Measurements from ENCODE around the gene KRTAP10-11.
"Not testable (repeated sequence)": the region's sequence is repeated elsewhere in the genome, so short reads cannot be mapped to it uniquely, and the experiment has no call there.

Gene KRTAP10-11

GRCh38 chr21:44646366-44647221 is at the start of gene KRTAP10-11:
Gene KRTAP10-11, plus strand, starts transcription at chr21:44646414. Its CDS starts 45 bp downstream, at chr21:44646459.
- not testable (repeated sequence) for H3K4me3 ChIP-seq (ENCODE audit: low read length); H3K36me3 ChIP-seq (ENCODE audit: insufficient read depth, low read length); H3K9me3 ChIP-seq (ENCODE audit: low read length); H2AFZ ChIP-seq (ENCODE audit: low read depth, low read length); H3K4me1 ChIP-seq (ENCODE audit: insufficient read depth, low read length)
- peaks cover 13% of the 10 kb centered on the region for H3K27me3 ChIP-seq (ENCODE audit: insufficient read depth, low read length)

GRCh38 chr21:44598061-44598460 is 48.2 kb upstream of the KRTAP10-11 start:
- Histone ChIP-seq H2AFZ (ENCODE audit: low read depth, low read length) (no peak overlapping the region), H3K36me3 (ENCODE audit: insufficient read depth, low read length) (no peaks in the 10 kb centered on the region), H3K27me3 (ENCODE audit: insufficient read depth, low read length) (no peaks in the 10 kb centered on the region), H3K9me3 (ENCODE audit: low read length) (peaks cover 2% of the 10 kb centered on the region), H3K4me1 (ENCODE audit: insufficient read depth, low read length) (no peaks in the 10 kb centered on the region), H3K4me3 (ENCODE audit: low read length) (no peak overlapping the region)

GRCh38 chr21:44599264-44600029 is 46.8 kb upstream of the KRTAP10-11 start:
- H3K4me1 ChIP-seq (ENCODE audit: insufficient read depth, low read length): no peaks in the 10 kb centered on the region
- H3K27me3 ChIP-seq (ENCODE audit: insufficient read depth, low read length): no peaks in the 10 kb centered on the region
- no peaks in the 10 kb centered on the region for H3K36me3 ChIP-seq (ENCODE audit: insufficient read depth, low read length)
- no peak overlapping the region for H3K4me3 ChIP-seq (ENCODE audit: low read length)
- no peak overlapping the region for H2AFZ ChIP-seq (ENCODE audit: low read depth, low read length)
- H3K9me3 ChIP-seq (ENCODE audit: low read length): peaks cover 6% of the 10 kb centered on the region

- not testable (repeated sequence) for H3K9me3 ChIP-seq (ENCODE audit: low read length)
These were observed 45.9 kb upstream of the KRTAP10-11 start, which contains the start of gene KRTAP10-7 for GRCh38 chr21:44600118-44600978. Gene KRTAP10-7, plus strand, starts transcription at chr21:44600597. Its CDS starts 25 bp downstream, at chr21:44600622.

GRCh38 chr21:44601091-44601490 is 45.1 kb upstream of the KRTAP10-11 start:
- H3K9me3 ChIP-seq (ENCODE audit: low read length); H3K36me3 ChIP-seq (ENCODE audit: insufficient read depth, low read length); H3K4me3 ChIP-seq (ENCODE audit: low read length); H3K27me3 ChIP-seq (ENCODE audit: insufficient read depth, low read length); H2AFZ ChIP-seq (ENCODE audit: low read depth, low read length); H3K4me1 ChIP-seq (ENCODE audit: insufficient read depth, low read length): not testable (repeated sequence)

More at GRCh38 chr21:44600118-44600978, 45.9 kb upstream of the KRTAP10-11 start, which contains the start of gene KRTAP10-7:
- not testable (repeated sequence) for H3K4me1 ChIP-seq (ENCODE audit: insufficient read depth, low read length); H2AFZ ChIP-seq (ENCODE audit: low read depth, low read length); H3K27me3 ChIP-seq (ENCODE audit: insufficient read depth, low read length); H3K36me3 ChIP-seq (ENCODE audit: insufficient read depth, low read length); H3K4me3 ChIP-seq (ENCODE audit: low read length)

- Histone ChIP-seq H3K4me1 (ENCODE audit: insufficient read depth, low read length) (no peaks in the 10 kb centered on the region), H3K27me3 (ENCODE audit: insufficient read depth, low read length) (no peaks in the 10 kb centered on the region), H2AFZ (ENCODE audit: low read depth, low read length) (no peak overlapping the region), H3K4me3 (ENCODE audit: low read length) (no peak overlapping the region), H3K36me3 (ENCODE audit: insufficient read depth, low read length) (no peaks in the 10 kb centered on the region), H3K9me3 (ENCODE audit: low read length) (peaks cover 6% of the 10 kb centered on the region)
These were observed 44.4 kb upstream of the KRTAP10-11 start for GRCh38 chr21:44601596-44602462.

- H3K9me3 ChIP-seq (ENCODE audit: low read length): peaks cover 6% of the 10 kb centered on the region
- H3K4me1 ChIP-seq (ENCODE audit: insufficient read depth, low read length): no peaks in the 10 kb centered on the region
These were observed 43.8 kb upstream of the KRTAP10-11 start for GRCh38 chr21:44602463-44602850.

GRCh38 chr21:44603109-44603875 is 42.9 kb upstream of the KRTAP10-11 start:
- peaks cover 4% of the 10 kb centered on the region for H3K9me3 ChIP-seq (ENCODE audit: low read length)
- no peaks in the 10 kb centered on the region for H3K4me1 ChIP-seq (ENCODE audit: insufficient read depth, low read length)
- no peaks in the 10 kb centered on the region for H3K27me3 ChIP-seq (ENCODE audit: insufficient read depth, low read length)
- no peaks in the 10 kb centered on the region for H3K36me3 ChIP-seq (ENCODE audit: insufficient read depth, low read length)
- no peak overlapping the region for H3K4me3 ChIP-seq (ENCODE audit: low read length)
- no peak overlapping the region for H2AFZ ChIP-seq (ENCODE audit: low read depth, low read length)

More at GRCh38 chr21:44602463-44602850, 43.8 kb upstream of the KRTAP10-11 start:
- no peaks in the 10 kb centered on the region for H3K36me3 ChIP-seq (ENCODE audit: insufficient read depth, low read length)
- no peaks in the 10 kb centered on the region for H3K27me3 ChIP-seq (ENCODE audit: insufficient read depth, low read length)
- no peak overlapping the region for H2AFZ ChIP-seq (ENCODE audit: low read depth, low read length)
- H3K4me3 ChIP-seq (ENCODE audit: low read length): no peak overlapping the region

- peaks cover 4% of the 10 kb centered on the region for H3K9me3 ChIP-seq (ENCODE audit: low read length)
- no peaks in the 10 kb centered on the region for H3K36me3 ChIP-seq (ENCODE audit: insufficient read depth, low read length)
- H3K4me1 ChIP-seq (ENCODE audit: insufficient read depth, low read length): no peaks in the 10 kb centered on the region
- no peaks in the 10 kb centered on the region for H3K27me3 ChIP-seq (ENCODE audit: insufficient read depth, low read length)
- no peak overlapping the region for H3K4me3 ChIP-seq (ENCODE audit: low read length)
- H2AFZ ChIP-seq (ENCODE audit: low read depth, low read length): no peak overlapping the region
These were observed 42.3 kb upstream of the KRTAP10-11 start for GRCh38 chr21:44603911-44604310.

- Histone ChIP-seq H3K4me3 (ENCODE audit: low read length) (no peak overlapping the region), H3K27me3 (ENCODE audit: insufficient read depth, low read length) (no peaks in the 10 kb centered on the region), H2AFZ (ENCODE audit: low read depth, low read length) (no peak overlapping the region), H3K36me3 (ENCODE audit: insufficient read depth, low read length) (no peaks in the 10 kb centered on the region), H3K9me3 (ENCODE audit: low read length) (peaks cover 4% of the 10 kb centered on the region), H3K4me1 (ENCODE audit: insufficient read depth, low read length) (no peaks in the 10 kb centered on the region)
These were observed 39.7 kb upstream of the KRTAP10-11 start for GRCh38 chr21:44606495-44606894.

GRCh38 chr21:44609193-44609592 is 37.0 kb upstream of the KRTAP10-11 start:
- Histone ChIP-seq H3K9me3 (ENCODE audit: low read length) (peaks cover 3% of the 10 kb centered on the region), H3K27me3 (ENCODE audit: insufficient read depth, low read length) (no peaks in the 10 kb centered on the region), H3K4me3 (ENCODE audit: low read length) (no peak overlapping the region), H2AFZ (ENCODE audit: low read depth, low read length) (no peak overlapping the region), H3K4me1 (ENCODE audit: insufficient read depth, low read length) (no peaks in the 10 kb centered on the region), H3K36me3 (ENCODE audit: insufficient read depth, low read length) (no peaks in the 10 kb centered on the region)
